Ramos (cell line): Measurements from ENCODE around the gene ARSG.
"Not testable (repeated sequence)": the region's sequence is repeated elsewhere in the genome, so short reads cannot be mapped to it uniquely, and the experiment has no call there.

Experiments used
- in situ Hi-C: fragments of 300-500 bp; cut with MboI; formaldehyde crosslinking; loops from one replicate; pipeline ENCODE4 v1.14.3; 2022; ENCODE audit warnings: low sequenced_read_pairs; ENCODE audit not compliant: unreplicated experiment

Gene ARSG

DNA sequence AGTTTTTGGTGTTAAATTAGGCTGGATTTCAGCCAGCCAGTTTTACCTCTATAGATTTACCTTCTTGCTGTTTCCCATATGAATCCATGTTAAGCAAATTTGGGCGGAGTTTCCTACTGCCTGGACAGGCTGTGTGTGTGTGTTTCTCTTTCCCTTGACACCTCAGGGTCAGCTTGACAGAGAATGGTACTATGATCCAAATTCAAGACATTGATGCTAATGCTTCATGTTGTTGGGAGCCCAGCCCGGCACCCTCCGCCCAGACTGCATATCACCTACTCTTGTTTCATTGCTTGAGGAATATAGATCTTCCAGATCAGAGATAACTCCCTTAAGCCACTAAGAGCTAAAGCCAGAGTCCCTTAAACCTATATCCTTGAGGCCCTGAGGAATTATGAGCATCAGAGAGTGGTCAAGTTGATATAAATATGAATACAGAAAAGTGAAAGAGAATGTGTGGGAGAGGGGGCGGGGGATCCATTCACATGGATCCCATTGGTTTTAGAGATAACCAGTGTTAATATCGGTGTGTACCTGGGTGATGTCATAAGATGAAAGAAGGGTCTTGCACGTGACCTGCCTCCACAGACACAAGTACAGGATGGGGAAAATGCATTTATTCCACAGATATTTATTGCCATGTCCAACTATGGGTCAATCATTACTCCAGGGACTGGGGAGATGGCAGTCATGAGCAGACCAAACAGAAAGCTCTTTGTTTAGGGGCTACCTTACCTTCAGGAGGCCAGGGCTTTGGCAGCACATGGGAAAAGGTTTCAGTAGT is 96.3 kb downstream of the ARSG start:
- in situ Hi-C loops: no loop called here

DNA sequence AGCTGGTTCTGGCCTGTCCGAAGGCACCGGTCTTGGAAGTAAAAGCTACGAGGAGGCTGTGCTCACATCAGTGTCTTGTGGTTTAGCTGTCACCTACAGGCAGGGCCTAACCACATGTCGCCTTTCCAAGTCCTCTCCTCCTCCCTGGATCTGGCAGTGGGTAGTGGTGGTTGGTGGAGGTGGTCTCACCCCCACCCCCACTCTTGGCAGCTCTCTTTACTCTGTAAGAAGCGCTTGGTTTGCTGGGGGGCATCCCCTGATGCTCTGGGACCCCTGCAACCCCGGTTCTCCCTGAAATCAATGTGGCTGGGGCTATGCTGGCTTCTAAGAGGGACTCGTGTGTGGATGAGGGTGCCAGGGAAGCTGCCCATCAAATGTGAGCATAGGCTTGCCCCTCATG is 97.7 kb downstream of the ARSG start:
- in situ Hi-C loops: no loop called here

DNA sequence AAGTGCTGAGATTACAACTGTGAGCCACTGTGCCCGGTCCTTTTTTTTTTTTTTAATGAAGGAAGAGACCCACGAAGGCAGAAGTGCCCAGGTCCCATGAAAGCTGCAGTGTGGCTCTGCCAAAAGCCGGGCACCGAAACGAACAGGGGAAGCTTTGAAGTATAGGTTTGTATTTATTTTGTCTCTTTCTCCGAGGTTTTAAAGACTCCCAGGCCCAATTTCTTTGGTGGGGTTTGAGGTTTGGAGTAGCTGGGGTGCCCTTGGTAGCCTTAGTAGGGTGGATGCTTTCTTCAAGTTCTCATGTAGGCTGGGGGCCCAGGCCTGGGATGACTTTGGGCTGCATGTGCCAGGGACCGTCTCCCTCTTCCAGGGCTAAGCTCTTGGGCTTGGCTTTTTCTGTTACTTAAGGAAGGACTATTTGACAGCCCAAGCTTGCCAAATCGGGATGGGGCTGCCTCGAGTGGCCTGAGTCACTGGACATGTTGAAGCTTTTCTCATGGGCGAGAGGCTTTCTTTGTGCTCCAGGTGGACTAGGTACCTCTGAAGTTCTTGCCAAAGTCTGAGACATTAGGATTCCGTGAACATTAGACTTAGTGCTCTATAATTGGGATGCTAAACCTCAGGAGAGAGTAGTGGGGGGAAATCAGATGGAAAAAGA is 99.7 kb downstream of the ARSG start:
- in situ Hi-C loops: no loop called here

DNA sequence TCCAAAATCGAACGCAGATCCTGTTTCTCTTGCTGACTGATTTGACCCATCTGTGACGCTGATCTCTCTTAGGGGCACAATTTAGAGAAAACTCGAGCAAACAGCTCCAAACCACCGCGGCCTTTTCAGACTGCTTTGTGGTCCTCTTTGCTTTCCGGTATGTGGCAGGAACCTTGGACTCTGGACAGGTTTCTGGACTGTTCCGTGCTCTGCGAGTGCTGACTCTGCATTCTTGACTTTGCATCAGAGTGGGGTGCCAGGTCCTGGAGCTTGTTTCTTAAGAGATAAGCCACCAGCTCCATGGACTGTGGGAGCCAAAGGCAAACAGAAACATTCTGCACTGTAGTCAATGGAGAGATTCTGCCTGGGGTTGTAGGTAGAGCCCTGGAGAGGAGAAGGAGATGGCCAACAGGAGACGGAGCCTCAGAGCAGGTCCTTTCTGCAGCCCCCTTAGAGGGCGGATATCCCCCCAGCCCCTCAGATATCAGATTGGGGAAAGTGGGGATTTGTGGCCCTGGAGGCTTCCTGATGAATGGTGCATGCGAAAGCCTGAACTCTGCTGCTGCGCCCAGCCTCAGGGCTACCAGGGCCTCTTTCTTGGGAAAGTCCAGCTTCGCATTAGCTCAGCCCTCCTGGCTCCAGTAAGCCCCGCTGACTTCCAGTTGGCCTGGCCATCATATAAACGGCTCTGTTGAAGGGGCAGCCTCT is 100.4 kb downstream of the ARSG start:
- in situ Hi-C loops: no loop called here

DNA sequence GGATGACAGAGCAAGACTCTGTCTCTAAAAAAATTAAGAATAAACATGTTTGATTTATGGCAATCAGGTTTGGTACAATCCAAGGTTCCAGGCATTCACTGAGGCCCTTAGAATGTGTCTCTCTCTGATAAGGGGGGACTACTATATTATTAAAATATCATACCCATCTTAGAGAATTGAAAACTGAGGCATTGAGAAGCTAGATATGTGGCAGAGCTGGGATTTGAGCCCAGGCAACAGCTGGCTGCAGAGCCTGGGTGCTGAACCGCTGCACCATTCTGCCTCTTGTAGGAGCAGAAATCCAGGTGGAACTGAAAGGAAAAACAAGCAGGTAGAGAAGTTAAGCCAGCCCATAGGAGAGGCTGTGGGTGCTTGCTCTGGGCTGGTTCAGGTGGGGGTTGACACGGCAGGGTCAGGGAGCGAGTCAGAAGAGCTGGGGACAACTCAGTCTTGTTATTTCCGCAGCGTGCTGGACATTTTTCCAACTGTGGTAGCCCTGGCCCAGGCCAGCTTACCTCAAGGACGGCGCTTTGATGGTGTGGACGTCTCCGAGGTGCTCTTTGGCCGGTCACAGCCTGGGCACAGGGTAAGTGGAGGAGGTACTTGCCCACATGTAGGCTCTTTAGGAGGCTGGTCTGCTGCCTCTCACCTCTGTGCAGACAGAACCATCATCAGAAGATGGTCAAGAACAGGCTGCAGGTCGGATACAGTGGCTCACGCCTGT is 103.5 kb downstream of the ARSG start:
- in situ Hi-C loops: no loop called here

DNA sequence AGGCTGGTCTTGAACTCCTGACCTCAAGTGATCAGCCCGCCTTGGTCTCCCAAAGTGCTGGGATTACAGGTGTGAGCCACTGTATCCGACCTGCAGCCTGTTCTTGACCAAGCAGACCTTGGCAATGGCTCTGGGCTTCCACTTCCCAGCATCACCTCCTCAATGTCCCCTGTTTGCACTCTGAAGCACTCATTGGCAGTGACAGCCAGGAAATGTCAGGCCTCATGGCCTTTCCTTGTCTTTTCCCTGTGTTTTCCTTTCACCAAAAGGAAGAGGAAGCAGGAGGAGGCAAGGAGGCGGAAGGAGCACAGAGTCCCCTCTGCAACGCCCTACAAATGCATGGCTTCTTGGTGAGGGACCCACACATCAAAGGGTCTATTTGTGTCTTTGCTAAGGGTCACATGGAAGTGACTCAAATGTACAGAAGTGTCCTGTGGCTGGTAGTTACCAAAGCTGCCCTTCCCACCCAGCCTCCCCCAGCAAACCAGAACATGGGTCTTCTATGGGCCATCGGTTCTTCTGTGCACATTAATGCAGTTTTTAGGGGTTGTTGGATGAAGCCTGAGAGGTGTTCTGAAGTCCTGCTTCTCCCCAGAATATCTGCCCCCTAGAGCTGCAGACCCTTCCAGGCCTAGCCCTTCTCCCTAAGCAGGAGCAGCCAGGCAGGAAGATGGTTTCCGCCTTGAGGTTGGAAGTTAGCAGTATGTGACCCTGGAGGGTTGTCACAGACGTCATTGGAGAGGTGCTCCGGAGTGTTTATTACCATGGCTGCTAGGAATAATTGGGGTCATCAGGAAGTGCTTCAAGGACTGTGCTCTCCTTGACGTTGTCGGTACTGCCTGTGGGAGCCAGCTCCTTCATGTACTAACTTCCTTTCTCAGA is 105.2 kb downstream of the ARSG start:
- in situ Hi-C loops: no loop called here

DNA sequence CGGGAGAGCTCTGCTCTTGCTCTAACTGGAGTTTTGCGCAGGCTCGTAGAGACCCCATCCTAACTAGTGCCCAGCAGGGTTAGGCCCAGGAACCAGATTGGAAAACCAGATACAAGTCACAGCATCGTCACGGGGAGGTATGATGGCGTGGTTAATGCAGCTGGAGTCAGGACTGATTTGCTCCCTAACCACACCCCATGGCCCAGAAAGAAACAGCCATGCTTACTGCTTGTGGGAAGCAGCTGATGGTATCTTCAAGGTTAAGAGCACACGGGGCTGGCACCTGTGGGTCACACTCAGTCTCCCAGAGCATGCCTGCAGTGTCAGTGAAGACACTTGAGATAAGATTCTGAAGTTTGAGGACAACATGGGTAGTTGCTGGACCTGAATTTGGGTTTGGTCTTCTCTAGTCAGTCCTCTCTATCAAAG is 105.8 kb downstream of the ARSG start:
- in situ Hi-C loops: no loop called here

DNA sequence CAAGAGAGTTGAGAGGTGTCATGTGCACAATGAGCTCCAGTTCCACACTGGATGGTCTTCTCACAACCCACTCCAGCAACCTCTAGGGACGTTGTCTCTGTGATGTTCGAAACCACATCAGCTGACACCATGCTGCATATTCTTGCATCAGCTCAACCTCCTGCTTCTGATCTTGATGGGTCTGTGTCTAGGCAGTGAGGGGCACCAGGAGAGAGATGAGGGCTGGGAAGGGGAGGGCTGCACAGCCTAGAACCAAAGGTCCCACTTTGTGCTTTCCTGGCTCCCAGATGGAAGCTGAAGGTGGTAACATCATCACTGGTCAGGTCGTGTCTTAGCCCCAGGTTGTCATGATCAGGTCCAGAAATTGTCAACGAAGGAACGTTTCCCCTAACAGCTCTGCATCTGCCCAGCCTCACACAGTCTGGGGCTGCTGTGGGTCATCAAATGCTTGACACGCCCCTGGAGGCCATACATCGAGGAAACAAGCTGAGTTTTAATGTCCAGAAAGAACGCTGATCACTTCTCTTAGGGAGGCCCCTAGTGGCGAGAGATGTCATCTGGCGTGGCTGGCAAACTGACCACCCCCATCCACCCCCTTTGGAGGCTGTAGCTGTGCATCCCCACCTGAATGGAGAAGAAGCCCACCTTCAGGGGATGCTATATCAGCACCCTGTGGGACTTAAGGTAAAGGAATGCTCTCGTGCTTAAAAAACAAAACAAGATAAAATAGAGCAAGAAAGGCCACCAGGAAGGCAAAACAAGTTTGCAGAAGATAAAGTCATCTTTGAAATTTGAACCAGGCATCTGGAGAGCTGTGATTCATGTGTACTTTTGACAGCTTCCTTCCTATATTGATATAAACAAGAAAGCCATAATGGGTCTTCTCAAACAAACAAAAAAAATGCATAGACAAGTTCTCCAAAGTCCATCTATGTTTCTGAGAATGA is 107.7 kb downstream of the ARSG start:
- in situ Hi-C loops: no loop called here

DNA sequence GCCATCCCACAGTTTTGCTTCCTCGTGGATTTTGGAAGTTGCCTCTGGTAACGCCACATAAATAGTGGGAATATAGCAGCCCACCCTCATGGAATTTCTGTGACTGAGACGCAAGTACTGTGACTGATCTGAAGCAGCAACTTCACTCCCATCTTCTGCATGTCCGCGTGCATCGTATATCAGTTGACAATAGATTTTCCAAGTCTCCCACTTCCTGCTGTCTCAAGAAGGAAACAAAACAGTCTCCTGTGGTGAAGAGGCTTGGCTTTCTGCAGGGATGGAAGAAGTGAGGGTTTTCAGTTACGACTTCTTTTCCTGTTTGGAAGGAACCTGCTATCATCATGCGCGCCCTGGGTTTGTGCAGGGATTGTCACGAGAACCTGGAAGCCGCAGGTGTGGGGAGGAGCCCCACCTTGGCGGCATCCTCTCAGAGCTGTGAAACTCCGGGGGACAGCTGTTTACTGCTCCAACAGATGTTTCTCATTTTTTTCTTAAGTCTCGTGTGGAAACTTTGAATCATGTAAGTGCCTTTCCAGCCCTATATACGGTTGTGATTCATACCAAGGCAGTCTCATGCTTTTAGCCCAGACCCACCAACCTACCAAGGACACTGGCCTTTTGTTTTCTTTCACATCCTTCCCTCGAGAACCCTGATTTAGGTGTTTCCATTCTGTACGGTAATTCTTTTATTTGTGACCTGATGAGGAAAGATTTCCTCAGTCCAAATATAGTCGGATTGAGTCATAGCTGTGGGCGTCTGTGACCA is 108.5 kb downstream of the ARSG start:
- in situ Hi-C loops: no loop called here

DNA sequence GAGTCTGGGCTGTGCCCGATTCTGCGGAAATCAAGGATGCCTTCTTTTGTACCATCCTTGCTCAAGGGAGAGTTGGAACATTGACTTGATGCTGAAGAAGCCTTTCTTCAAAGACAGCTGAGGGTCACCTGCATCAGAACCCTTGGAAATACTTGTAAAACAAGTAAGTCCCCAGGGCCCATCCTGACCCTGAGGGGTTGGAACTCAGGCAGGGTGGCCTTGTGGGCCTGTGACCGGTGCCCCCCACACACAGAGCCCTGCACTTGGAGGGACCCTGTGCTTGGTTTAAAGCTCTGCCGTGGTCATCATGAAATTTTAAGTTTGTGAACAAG is 109.1 kb downstream of the ARSG start:
- in situ Hi-C loops: no loop called here

DNA sequence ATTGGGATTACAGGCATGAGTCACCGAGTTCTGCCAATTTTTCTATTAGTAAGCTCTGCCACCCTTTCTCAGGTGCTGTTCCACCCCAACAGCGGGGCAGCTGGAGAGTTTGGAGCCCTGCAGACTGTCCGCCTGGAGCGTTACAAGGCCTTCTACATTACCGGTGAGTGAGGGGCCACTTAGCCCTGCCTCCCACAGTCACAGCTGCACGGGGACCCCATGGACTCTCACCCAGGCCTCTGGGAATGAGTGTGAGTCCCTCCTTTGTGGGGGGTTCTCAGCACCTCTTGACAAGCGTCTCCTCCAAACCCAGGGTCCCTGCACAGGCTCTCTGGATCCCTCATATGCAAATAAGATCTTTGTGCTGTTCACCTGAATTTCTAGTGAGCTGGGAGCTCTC is 110.0 kb downstream of the ARSG start:
- in situ Hi-C loops: no loop called here

DNA sequence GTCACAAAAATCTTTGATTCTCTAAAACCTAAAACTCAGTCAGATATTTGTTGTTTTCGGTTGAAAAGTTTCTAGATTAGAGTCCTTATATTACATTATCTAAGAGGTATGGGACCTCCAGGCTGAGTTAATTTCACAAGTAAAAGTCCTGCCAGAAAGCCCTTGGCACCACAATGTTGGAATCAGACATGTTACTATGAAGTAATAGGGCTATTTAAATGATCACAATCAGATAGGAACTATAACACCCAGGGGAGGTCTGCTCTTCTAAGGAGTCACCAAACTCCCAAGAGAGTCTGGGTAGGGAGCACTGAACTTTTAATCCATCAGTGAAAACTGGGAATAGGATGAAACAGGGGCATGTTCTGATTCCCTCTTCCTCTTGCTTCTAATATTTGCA is 111.8 kb downstream of the ARSG start:
- in situ Hi-C loops: no loop called here

DNA sequence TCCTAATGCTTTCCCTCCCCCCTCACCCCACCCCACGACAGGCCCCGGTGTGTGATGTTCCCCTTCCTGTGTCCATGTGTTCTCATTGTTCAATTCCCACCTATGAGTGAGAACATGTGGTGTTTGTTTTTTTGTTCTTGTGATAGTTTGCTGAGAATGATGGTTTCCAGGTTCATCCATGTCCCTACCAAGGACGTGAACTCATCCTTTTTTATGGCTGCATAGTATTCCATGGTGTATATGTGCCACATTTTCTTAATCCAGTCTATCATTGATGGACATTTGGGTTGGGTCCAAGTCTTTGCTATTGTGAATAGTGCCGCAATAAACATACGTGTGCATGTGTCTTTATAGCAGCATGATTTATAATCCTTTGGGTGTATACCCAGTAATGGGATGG is 112.5 kb downstream of the ARSG start:
- in situ Hi-C loops: not testable (repeated sequence)

DNA sequence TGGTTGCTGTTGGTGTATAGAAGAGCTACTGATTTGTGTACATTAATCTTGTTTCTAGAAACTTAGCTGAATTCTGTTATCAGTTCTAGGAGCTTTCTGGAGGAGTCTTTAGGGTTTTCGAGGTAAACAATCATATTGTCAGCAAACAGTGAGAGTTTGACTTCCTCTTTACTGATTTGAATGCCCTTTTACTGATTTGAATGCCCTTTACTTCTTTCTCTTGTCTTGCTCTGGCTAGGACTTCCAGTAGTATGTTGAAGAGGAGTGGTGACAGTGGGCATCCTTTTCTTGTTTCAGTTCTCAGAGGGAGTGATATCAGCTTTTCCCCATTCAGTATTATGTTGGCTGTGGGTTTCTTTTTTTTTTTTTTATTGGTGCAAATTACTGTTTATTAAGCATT is 116.4 kb downstream of the ARSG start:
- in situ Hi-C loops: not testable (repeated sequence)

DNA sequence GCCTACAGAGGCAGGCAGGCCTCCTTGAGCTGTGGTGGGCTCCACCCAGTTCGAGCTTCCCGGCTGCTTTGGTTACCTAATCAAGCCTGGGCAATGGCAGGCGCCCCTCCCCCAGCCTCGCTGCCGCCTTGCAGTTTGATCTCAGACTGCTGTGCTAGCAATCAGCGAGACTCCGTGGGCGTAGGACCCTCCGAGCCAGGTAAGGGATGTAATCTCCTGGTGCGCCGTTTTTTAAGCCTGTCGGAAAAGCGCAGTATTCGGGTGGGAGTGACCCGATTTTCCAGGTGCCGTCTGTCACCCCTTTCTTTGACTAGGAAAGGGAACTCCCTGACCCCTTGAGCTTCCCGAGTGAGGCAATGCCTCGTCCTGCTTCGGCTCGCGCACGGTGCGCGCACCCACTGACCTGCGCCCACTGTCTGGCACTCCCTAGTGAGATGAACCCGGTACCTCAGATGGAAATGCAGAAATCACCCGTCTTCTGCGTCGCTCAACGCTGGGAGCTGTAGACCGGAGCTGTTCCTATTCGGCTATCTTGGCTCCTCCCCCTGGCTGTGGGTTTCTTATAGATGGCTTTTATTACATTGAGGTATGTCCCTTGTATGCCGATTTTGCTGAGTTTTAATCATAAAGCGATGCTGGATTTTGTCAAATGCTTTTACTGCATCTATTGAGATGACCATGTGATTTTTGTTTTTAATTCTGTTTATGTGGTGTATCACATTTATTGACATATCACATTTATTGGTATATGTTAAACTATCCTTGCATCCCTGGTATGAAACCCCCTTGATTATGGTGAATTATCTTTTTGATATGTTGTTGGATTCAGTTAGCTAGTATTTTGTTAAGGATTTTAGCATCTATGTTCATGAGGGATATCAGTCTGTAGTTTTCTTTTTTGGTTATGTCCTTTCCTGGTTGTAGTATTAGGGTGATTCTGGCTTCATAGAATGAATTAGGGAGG is 122.6 kb downstream of the ARSG start:
- in situ Hi-C loops: not testable (repeated sequence)

DNA sequence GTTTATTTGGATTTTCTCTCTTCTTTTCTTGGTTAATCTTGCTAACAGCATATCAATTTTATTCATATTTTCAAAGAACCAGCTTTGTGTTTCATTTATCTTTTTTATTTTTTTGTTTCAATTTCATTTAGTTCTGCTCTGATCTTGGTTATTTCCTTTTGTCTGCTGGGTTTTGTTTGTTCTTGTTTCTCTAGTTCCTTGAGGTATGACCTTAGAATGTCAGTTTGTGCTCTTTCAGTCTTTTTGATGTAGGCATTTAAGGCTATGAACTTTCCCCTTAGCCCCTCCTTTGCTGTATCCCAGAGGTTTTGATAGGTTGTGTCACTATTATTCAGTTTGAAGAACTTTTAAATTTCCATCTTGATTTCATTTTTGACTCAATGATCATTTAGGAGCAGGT is 123.6 kb downstream of the ARSG start:
- in situ Hi-C loops: not testable (repeated sequence)

DNA sequence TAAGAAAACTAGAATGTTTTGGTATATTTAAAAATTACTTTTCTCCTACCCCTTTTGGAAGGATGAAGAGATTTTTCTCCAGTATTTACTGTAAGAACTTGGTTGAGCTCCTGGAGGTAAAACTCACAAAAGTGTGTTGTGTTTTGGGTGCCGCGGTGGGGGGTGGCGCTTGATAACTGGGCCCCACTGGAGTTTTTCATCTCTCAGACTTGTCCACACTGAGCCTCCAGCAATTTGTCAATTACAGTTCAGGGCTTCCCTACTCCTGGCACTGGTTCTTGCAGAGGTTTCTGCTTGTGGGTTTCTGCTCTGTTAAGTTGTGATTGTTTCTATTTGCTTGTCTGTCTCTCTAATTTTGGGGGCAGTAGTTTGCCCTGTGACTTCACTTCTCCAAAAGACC is 126.0 kb downstream of the ARSG start:
- in situ Hi-C loops: no loop called here
